GM12878 (cell line): ENCODE measurements around the gene SMAD4. TPM values are rescaled to one million over a fixed set of nuclear protein-coding genes. Genes with fewer than 3 reads are reported as not detected.

ENCODE experiments used
- ATAC-seq: fragments of 200-7000 bp; cut with Tn5 transposase; 3 replicates; pipeline ENCODE4 v1.9.1; 2020; ENCODE audit warnings: mild to moderate bottlenecking, moderate library complexity
- BruUV-seq: library from RNA; stranded (reverse); fragments of 400-500 nt; replicated peaks from 2 replicates; lab custom pipeline; 2021; lab: Mats Ljungman, UMichigan
- CTCF ChIA-PET: fragments of 300-600 bp; sonication (Branson Sonifier 250); formaldehyde crosslinking; extraction: SDS; loops from one replicate; lab custom pipeline; 2021; ENCODE audit warnings: inconsistent platforms; lab: Yijun Ruan, JAX
- POLR2A ChIA-PET: fragments of 350-600 bp; formaldehyde crosslinking; extraction: SDS; loops from one replicate; lab custom pipeline; 2021; ENCODE audit warnings: inconsistent platforms; lab: Charles Lee
- RAD21 ChIA-PET: fragments of 300-600 bp; sonication (Branson Sonifier 250); formaldehyde crosslinking; loops from one replicate; lab custom pipeline; 2023; ENCODE audit warnings: antibody characterized with exemption; ENCODE audit not compliant: unreplicated experiment; lab: Charles Lee
- SMC1A ChIA-PET: fragments of 300-600 bp; sonication (Branson Sonifier 250); formaldehyde crosslinking; loops from one replicate; lab custom pipeline; 2023; ENCODE audit not compliant: unreplicated experiment, uncharacterized antibody; lab: Charles Lee
- DNase-seq: peaks from one replicate; pipeline ENCODE4 v3.0.0-alpha.2; 2011; ENCODE audit warnings: low read depth, low spot score
- FAIRE-seq: peaks from 3 replicates; lab custom pipeline; 2011; peaks lifted over from hg19 to GRCh38; lab: Jason Lieb, UNC
- H2AFZ ChIP-seq: 2 replicates; pipeline ENCODE4 v1.6.0; 2011; ENCODE audit warnings: low read depth, low read length, control low read depth; ENCODE audit not compliant: control insufficient read depth
- H3K27ac ChIP-seq: 2 replicates; pipeline ENCODE4 v1.5.1; 2011; ENCODE audit warnings: control low read depth; ENCODE audit not compliant: control insufficient read depth, insufficient read depth
- H3K27me3 ChIP-seq, 2 experiments: replicated peaks in 1 of 2; 2 replicates each; pipeline versions ENCODE4 v1.6.0 to v1.6.1; 2011; ENCODE audit warnings: low read length in 1 of 2; ENCODE audit not compliant: control insufficient read depth in 2 of 2, insufficient read depth in 2 of 2
- H3K36me3 ChIP-seq, 2 experiments: 2 replicates each; pipeline ENCODE4 v1.5.1; 2011; ENCODE audit warnings: low read length in 1 of 2; ENCODE audit not compliant: control insufficient read depth in 2 of 2, insufficient read depth in 2 of 2
- H3K4me1 ChIP-seq: 2 replicates; pipeline ENCODE4 v1.6.1; 2011; ENCODE audit warnings: mild to moderate bottlenecking, low read length, moderate library complexity, mixed read lengths; ENCODE audit not compliant: control insufficient read depth, insufficient read depth
- H3K4me2 ChIP-seq: 2 replicates; pipeline ENCODE4 v1.6.0; 2011; ENCODE audit warnings: control low read depth; ENCODE audit not compliant: control insufficient read depth, insufficient read depth
- H3K4me3 ChIP-seq: fragments of 200-600 bp; sonication (generic); 2 replicates; pipeline ENCODE4 v1.5.1; 2016
- H3K79me2 ChIP-seq: 2 replicates; pipeline ENCODE4 v1.6.0; 2011; ENCODE audit warnings: low read length; ENCODE audit not compliant: control insufficient read depth, insufficient read depth
- H3K9ac ChIP-seq: 2 replicates; pipeline ENCODE4 v1.8.0; 2011; ENCODE audit warnings: low read length, control low read depth, mixed read lengths; ENCODE audit not compliant: control insufficient read depth, insufficient read depth
- H3K9me3 ChIP-seq: replicated peaks from 3 replicates; pipeline ENCODE4 v1.5.1; 2011; ENCODE audit warnings: mild to moderate bottlenecking, low read length; ENCODE audit not compliant: control insufficient read depth, insufficient read depth
- H4K20me1 ChIP-seq: 2 replicates; pipeline ENCODE4 v1.6.0; 2011; ENCODE audit not compliant: control insufficient read depth, insufficient read depth
- BCL11A ChIP-seq: IDR thresholded peaks from 2 replicates; pipeline ENCODE4 v1.6.1; 2011; ENCODE audit warnings: low read depth, low read length
- IRF4 ChIP-seq: IDR thresholded peaks from 2 replicates; pipeline ENCODE4 v1.6.1; 2011; ENCODE audit warnings: low read depth, low read length
- KDM1A ChIP-seq: fragments of 200-600 bp; sonication (generic); IDR thresholded peaks from 2 replicates; pipeline ENCODE4 v1.6.1; 2016; ENCODE audit warnings: borderline replicate concordance
- WGBS: methylation state at CpG from one replicate; pipeline ENCODE4 v1.1.6; 2016; ENCODE audit warnings: low lambda C conversion rate; ENCODE audit not compliant: insufficient replicate concordance, insufficient coverage; ENCODE audit errors: missing lambda C conversion rate; 5-methylcytosine and 5-hydroxymethylcytosine counted together
- in situ Hi-C: fragments of 300-500 bp; cut with MboI; formaldehyde crosslinking; loops from 9 replicates; pipeline ENCODE4 v1.14.3; 2018; ENCODE audit warnings: mixed read lengths
- intact Hi-C: fragments of 100-400 bp; cut with micrococcal nuclease; formaldehyde crosslinking; loops from one replicate; pipeline ENCODE4 v1.14.2; 2022; ENCODE audit not compliant: unreplicated experiment
- polyA plus RNA-seq, 11 experiments: library from polyadenylated mRNA; depleted of rRNA in 4 of 11; unstranded in 6 of 11; stranded (reverse) in 5 of 11; fragments of >200 nt; fragmentation: Nextera tagmentation in 4 of 11; fragmentation: Illumina TruSeq in 1 of 11; extraction: Ambion mirVana in 4 of 11; extraction: Trizol in 1 of 11; gene quantifications; 1 replicate in 1 of 11; 2 replicates in 10 of 11; pipeline versions ENCODE4 v1.2.1 to v1.2.3, GENCODE V29; 2011 to 2016; ENCODE audit warnings: inconsistent platforms in 2 of 11, missing spikeins in 2 of 11, low read depth in 1 of 11
- total RNA-seq, 4 experiments: library from RNA; depleted of rRNA in 3 of 4; stranded (reverse); fragments of >200 nt in 3 of 4; fragmentation: Illumina TruSeq in 1 of 4; extraction: Trizol in 1 of 4; gene quantifications; 2 replicates each; pipeline versions ENCODE4 v1.2.1 to v1.2.3, GENCODE V29; 2013 to 2021
- TF ChIP-seq, protein P1 (sequence below): IDR thresholded peaks from 2 replicates; pipeline ENCODE4 v1.6.1; 2012; ENCODE audit warnings: low read depth, low read length, improper control_type of control experiment
- TF ChIP-seq, protein P2 (sequence below): fragments of 450-650 bp; IDR thresholded peaks from 2 replicates; pipeline ENCODE4 v1.6.1; 2017; ENCODE audit warnings: low read depth, mild to moderate bottlenecking, moderate library complexity

SMAD4 gene
- total and polyA plus RNA-seq, 10 of the 15 experiments (the other 5 are each of a cell fraction or from before 2014, with no cell fraction given): 9.6 to 99.9 (median 37.5) TPM

DNA sequence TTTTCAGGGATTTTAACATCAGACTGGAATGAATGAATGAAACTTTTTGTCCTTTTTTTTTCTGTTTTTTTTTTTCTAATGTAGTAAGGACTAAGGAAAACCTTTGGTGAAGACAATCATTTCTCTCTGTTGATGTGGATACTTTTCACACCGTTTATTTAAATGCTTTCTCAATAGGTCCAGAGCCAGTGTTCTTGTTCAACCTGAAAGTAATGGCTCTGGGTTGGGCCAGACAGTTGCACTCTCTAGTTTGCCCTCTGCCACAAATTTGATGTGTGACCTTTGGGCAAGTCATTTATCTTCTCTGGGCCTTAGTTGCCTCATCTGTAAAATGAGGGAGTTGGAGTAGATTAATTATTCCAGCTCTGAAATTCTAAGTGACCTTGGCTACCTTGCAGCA is 53.4 kb downstream of the SMAD4 start:
- TF ChIP-seq, protein P1, sequence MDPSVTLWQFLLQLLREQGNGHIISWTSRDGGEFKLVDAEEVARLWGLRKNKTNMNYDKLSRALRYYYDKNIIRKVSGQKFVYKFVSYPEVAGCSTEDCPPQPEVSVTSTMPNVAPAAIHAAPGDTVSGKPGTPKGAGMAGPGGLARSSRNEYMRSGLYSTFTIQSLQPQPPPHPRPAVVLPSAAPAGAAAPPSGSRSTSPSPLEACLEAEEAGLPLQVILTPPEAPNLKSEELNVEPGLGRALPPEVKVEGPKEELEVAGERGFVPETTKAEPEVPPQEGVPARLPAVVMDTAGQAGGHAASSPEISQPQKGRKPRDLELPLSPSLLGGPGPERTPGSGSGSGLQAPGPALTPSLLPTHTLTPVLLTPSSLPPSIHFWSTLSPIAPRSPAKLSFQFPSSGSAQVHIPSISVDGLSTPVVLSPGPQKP: no peak
- TF ChIP-seq BCL11A (no peak), KDM1A (no peak), IRF4 (no peak)
- TF ChIP-seq, protein P2, sequence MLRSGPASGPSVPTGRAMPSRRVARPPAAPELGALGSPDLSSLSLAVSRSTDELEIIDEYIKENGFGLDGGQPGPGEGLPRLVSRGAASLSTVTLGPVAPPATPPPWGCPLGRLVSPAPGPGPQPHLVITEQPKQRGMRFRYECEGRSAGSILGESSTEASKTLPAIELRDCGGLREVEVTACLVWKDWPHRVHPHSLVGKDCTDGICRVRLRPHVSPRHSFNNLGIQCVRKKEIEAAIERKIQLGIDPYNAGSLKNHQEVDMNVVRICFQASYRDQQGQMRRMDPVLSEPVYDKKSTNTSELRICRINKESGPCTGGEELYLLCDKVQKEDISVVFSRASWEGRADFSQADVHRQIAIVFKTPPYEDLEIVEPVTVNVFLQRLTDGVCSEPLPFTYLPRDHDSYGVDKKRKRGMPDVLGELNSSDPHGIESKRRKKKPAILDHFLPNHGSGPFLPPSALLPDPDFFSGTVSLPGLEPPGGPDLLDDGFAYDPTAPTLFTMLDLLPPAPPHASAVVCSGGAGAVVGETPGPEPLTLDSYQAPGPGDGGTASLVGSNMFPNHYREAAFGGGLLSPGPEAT: no peak
- no peaks in the 10 kb centered on the region for H3K79me2 ChIP-seq
- in situ Hi-C loops: no loop called here
- RAD21 ChIA-PET: no interaction called here
- WGBS: 100% methylated on average over 1 of the region's 1 CpG
- intact Hi-C loops: no loop called here
- H2AFZ ChIP-seq: no peak overlapping the region
- CTCF ChIA-PET: interaction anchor here (0.7 kb wide), 2 partner anchors 15 to 947 kb away, joined by 3 read pairs; no protein-coding TSS in a partner anchor
- no peaks in the 10 kb centered on the region for H4K20me1 ChIP-seq
- ATAC-seq: no peak
- no peak overlapping the region for H3K27ac ChIP-seq
- H3K4me3 ChIP-seq: no peak overlapping the region
- FAIRE-seq: no peak
- no peaks in the 10 kb centered on the region for H3K27me3 ChIP-seq
- peaks cover 2% of the 10 kb centered on the region; the same call in 1 of the 3 replicates for H3K9me3 ChIP-seq
- POLR2A ChIA-PET: interaction anchor here (0.6 kb wide), 1 partner anchor 43 kb away, joined by 3 read pairs; no protein-coding TSS in a partner anchor
- H3K9ac ChIP-seq: no peak overlapping the region
- DNase-seq: no peak
- peaks cover 0 to 23% of the 10 kb centered on the region in 2 experiments; a peak in 3 of 4 replicates for H3K36me3 ChIP-seq
- peaks cover 3% of the 10 kb centered on the region for H3K4me1 ChIP-seq
- no peak overlapping the region for H3K4me2 ChIP-seq
- SMC1A ChIA-PET: interaction anchor here (1.4 kb wide), 1 partner anchor 17 kb away, joined by 3 read pairs; no protein-coding TSS in a partner anchor
- no TSS peak for BruUV-seq
